ENCODE results near the gene CLTB. TPM values are rescaled to one million over a fixed set of nuclear protein-coding genes. Genes with fewer than 3 reads are reported as not detected.
A peak's percentile ranks its signal among the peaks of the same experiment; 100 is the strongest.

CLTB gene
- total and polyA plus RNA-seq, 2 of the 8 experiments (the other 6 are each of a cell fraction or from before 2014, with no cell fraction given) = 25.9 to 34.9 TPM

DNA sequence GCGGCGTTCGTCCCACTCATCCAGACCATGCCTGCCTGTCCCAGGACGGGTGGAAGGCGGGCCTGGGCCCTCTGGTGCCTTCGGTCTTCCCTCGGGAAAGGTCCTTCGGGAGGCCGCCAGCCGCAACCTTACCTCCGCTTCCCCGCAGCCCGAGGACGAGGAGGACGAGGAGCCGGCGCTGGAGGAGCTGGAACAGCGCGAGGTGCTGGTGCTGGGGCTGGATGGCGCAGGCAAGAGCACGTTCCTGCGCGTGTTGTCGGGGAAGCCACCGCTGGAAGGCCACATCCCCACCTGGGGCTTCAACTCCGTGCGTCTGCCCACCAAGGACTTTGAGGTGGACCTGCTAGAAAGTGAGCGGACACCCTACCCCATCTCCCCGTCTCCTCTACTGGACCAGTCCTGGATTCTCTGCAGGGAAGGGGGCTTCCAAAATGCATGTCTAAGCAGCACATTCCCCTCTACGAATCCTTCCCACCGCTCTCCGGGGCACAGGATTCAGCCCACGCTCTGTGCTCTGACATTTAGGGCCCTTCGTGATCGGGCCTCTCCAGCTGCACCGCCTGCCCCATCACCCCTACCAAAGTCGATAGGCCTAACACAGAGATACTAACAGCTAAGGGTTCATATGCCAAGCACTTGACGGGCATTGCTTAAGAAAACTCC, 50.0 kb downstream of the CLTB start:
- Histone ChIP-seq H4K20me1 (replicated peaks in 1 of 2; ENCODE audit: control insufficient read depth in 1 of 2, insufficient read depth in 2 of 2, low read length in 2 of 2) (no peaks in the 10 kb centered on the region), H3K79me1 (ENCODE audit: low read depth, low read length) (no peaks in the 10 kb centered on the region), H3K27me3 (replicated peaks in 1 of 4; ENCODE audit: control insufficient read depth in 3 of 4, extremely low read depth in 1 of 4, insufficient read depth in 3 of 4, low read length in 3 of 4) (peaks cover 7 to 42% (median 34%) of the 10 kb centered on the region in 4 experiments), H3K9ac (replicated peaks in 1 of 4; ENCODE audit: extremely low read depth in 1 of 4, low read depth in 3 of 4, low read length in 3 of 4) (peak overlapping the region in 1 of 4 experiments; percentile 55; a peak in 3 of 7 replicates), H3K36me3 (ENCODE audit: control insufficient read depth in 2 of 4, insufficient read depth in 4 of 4, low read length in 3 of 4) (peaks cover 0 to 3% (median 0%) of the 10 kb centered on the region in 4 experiments; a peak in 3 of 8 replicates), H2BK5ac (ENCODE audit: low read depth, low read length) (no peak overlapping the region), H3K23me2 (ENCODE audit: low read depth, low read length) (peaks cover 19% of the 10 kb centered on the region), H3K4me1 (replicated peaks in 1 of 4; ENCODE audit: control insufficient read depth in 3 of 4, insufficient read depth in 4 of 4, low read length in 3 of 4) (peaks cover 0 to 5% (median 3%) of the 10 kb centered on the region in 4 experiments; a peak in 4 of 7 replicates), H2BK20ac (ENCODE audit: low read length) (no peak overlapping the region), H4K8ac (ENCODE audit: extremely low read depth, insufficient read depth, low read length) (peak overlapping the region; percentile 73; the same call in 1 of the 2 replicates), H2AFZ (ENCODE audit: low read length) (peak overlapping the region; percentile 80; the same call in 1 of the 2 replicates), H3K4me3 (ENCODE audit: extremely low read depth in 1 of 4, insufficient read depth in 2 of 4, low read depth in 3 of 4, low read length in 4 of 4) (peak overlapping the region; percentile 61 to 82 (median 68)), H2BK120ac (replicated peaks; ENCODE audit: low read depth, low read length) (no peak overlapping the region), H3K27ac (ENCODE audit: low read depth, low read length) (no peak overlapping the region), H3K79me2 (ENCODE audit: control insufficient read depth in 1 of 2, insufficient read depth in 2 of 2, low read length in 2 of 2) (no peaks in the 10 kb centered on the region), H3K14ac (ENCODE audit: insufficient read length) (no peak overlapping the region), H3K23ac (ENCODE audit: insufficient read length) (no peak overlapping the region), H2BK12ac (ENCODE audit: low read depth, low read length) (0 out of 2 replicates have a peak overlapping the region, but pooled peaks have one; percentile 2), H3K9me3 (ENCODE audit: insufficient read depth in 2 of 2, low read depth in 1 of 2, low read length in 1 of 2) (no peaks in the 10 kb centered on the region), H3K18ac (ENCODE audit: extremely low read depth, low read length) (peak overlapping the region; percentile 66; the same call in 1 of the 2 replicates), H2AK5ac (ENCODE audit: low read depth, low read length) (no peak overlapping the region), H3K4ac (replicated peaks; ENCODE audit: insufficient read length, low read depth, low read length) (no peak overlapping the region), H4K91ac (replicated peaks; ENCODE audit: insufficient read length, low read length) (no peak overlapping the region), H3K4me2 (ENCODE audit: insufficient read depth in 1 of 2, low read depth in 2 of 2, low read length in 2 of 2) (peak overlapping the region; percentile 79 to 91), H3K56ac (replicated peaks; ENCODE audit: insufficient read length, low read depth, low read length) (no peak overlapping the region), H4K5ac (ENCODE audit: insufficient read length, low read depth, low read length) (no peak overlapping the region), H2BK15ac (ENCODE audit: low read length) (0 out of 2 replicates have a peak overlapping the region, but pooled peaks have one; percentile 61)
- DNase-seq (ENCODE audit: low read depth in 1 of 2, low spot score in 2 of 2) (peak in 1 of 2 experiments; percentile 81), FAIRE-seq (no peak)
- 31% methylated on average over 35 of the region's 38 CpGs; no CpG with 5 or more reads in 1 of the 2 experiments for WGBS, 2 experiments (ENCODE audit: extremely low coverage in 1 of 2, insufficient coverage in 1 of 2, insufficient read length in 1 of 2, insufficient replicate concordance in 2 of 2, low coverage in 1 of 2, low lambda C conversion rate in 2 of 2, missing lambda C conversion rate in 1 of 2)
- POLR2A ChIA-PET (ENCODE audit: partially characterized antibody) = interaction anchor here (0.8 to 1.6 kb wide), 5 partner anchors 11 to 37 kb away, joined by 3 to 11 read pairs (median 3); partner anchors contain the start of genes HIGD2A and NOP16
- CTCF ChIA-PET (ENCODE audit: partially characterized antibody) = interaction anchor here (1.1 kb wide), 1 partner anchor 176 kb away, joined by 3 read pairs; no protein-coding TSS in a partner anchor
- no peak for TF ChIP-seq RFX5 (IDR thresholded peaks at IDR 0.05; ENCODE audit: borderline replicate concordance, low read depth, low read length)
- TF ChIP-seq SRF (IDR thresholded peaks at IDR 0.05; ENCODE audit: low read depth, low read length) = no peak
- no peak for TF ChIP-seq SP4 (IDR thresholded peaks at IDR 0.05; ENCODE audit: low read length)
- TF ChIP-seq TBP (IDR thresholded peaks at IDR 0.05; ENCODE audit: low read depth, low read length) = no peak
- TF ChIP-seq KDM4A (IDR thresholded peaks at IDR 0.05; ENCODE audit: low read depth, low read length, severe bottlenecking) = no peak
- TF ChIP-seq NRF1 (IDR thresholded peaks at IDR 0.05; ENCODE audit: low read depth, low read length) = no peak
- TF ChIP-seq RXRA (IDR thresholded peaks at IDR 0.05; ENCODE audit: insufficient read depth, low read depth, low read length) = no peak
- TF ChIP-seq TEAD4 (IDR thresholded peaks at IDR 0.05; ENCODE audit: low read depth, low read length) = no peak
- TF ChIP-seq, protein P1, sequence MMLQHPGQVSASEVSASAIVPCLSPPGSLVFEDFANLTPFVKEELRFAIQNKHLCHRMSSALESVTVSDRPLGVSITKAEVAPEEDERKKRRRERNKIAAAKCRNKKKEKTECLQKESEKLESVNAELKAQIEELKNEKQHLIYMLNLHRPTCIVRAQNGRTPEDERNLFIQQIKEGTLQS (IDR thresholded peaks at IDR 0.05; ENCODE audit: insufficient read depth, low read depth, low read length) = no peak
- no peak for TF ChIP-seq CHD2 (IDR thresholded peaks at IDR 0.05; ENCODE audit: low read length)
- TF ChIP-seq, protein P2, sequence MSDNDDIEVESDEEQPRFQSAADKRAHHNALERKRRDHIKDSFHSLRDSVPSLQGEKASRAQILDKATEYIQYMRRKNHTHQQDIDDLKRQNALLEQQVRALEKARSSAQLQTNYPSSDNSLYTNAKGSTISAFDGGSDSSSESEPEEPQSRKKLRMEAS (IDR thresholded peaks at IDR 0.05) = peak; percentile 78

Measured in H1 (cell line).